ENCODE measurements around the gene PPARGC1A.

The PPARGC1A gene

GRCh38 chr4:23878912-23879732 lies 10.7 kb downstream of the PPARGC1A start:
- no peak for DNase-seq

GRCh38 chr4:23878246-23878891 lies 11.5 kb downstream of the PPARGC1A start:
- DNase-seq: no peak

- DNase-seq: no peak
Measured at GRCh38 chr4:23877758-23878229, 12.1 kb downstream of the PPARGC1A start.

- no peak for DNase-seq
Measured at GRCh38 chr4:23876418-23877089, 13.3 kb downstream of the PPARGC1A start.

- DNase-seq: no peak
Measured at GRCh38 chr4:23875317-23875716, 14.5 kb downstream of the PPARGC1A start.

- no peak for DNase-seq
Measured at GRCh38 chr4:23874536-23874901, 15.3 kb downstream of the PPARGC1A start.

GRCh38 chr4:23873717-23874535 lies 15.9 kb downstream of the PPARGC1A start:
- no peak for DNase-seq

- DNase-seq: no peak
Measured at GRCh38 chr4:23871426-23871825, 18.4 kb downstream of the PPARGC1A start.

- DNase-seq: no peak
Measured at GRCh38 chr4:23866450-23867075, 23.3 kb downstream of the PPARGC1A start.

GRCh38 chr4:23861897-23862296 lies 27.9 kb downstream of the PPARGC1A start:
- no peak for DNase-seq

GRCh38 chr4:23860919-23861318 lies 28.9 kb downstream of the PPARGC1A start:
- no peak for DNase-seq

- no peak for DNase-seq
Measured at GRCh38 chr4:23857367-23857959, 32.4 kb downstream of the PPARGC1A start.

- DNase-seq: no peak
Measured at GRCh38 chr4:23856630-23857029, 33.2 kb downstream of the PPARGC1A start.

GRCh38 chr4:23855912-23856605 lies 33.8 kb downstream of the PPARGC1A start:
- no peak for DNase-seq

GRCh38 chr4:23853986-23854660 lies 35.7 kb downstream of the PPARGC1A start:
- no peak for DNase-seq

- no peak for DNase-seq
Measured at GRCh38 chr4:23851464-23851863, 38.4 kb downstream of the PPARGC1A start.

- DNase-seq: no peak
Measured at GRCh38 chr4:23847158-23847557, 42.7 kb downstream of the PPARGC1A start.

GRCh38 chr4:23844961-23845360 lies 44.9 kb downstream of the PPARGC1A start:
- DNase-seq: no peak

- DNase-seq: no peak
Measured at GRCh38 chr4:23839279-23839678, 50.6 kb downstream of the PPARGC1A start.

GRCh38 chr4:23838607-23839006 lies 51.2 kb downstream of the PPARGC1A start:
- DNase-seq: no peak

- DNase-seq: no peak
Measured at GRCh38 chr4:23838131-23838530, 51.7 kb downstream of the PPARGC1A start.

All from GF-D8 (cell line).